Karpas-422 (cell line): ENCODE measurements around the gene AGPAT2. TPM values are rescaled to one million over a fixed set of nuclear protein-coding genes. Genes with fewer than 3 reads are reported as not detected.
A peak's percentile ranks its signal among the peaks of the same experiment; 100 is the strongest.
"Not testable (repeated sequence)": the region's sequence is repeated elsewhere in the genome, so short reads cannot be mapped to it uniquely, and the experiment has no call there.

Experiments
- DNase-seq: peaks from one replicate; pipeline ENCODE4 v3.0.0-alpha.2; 2015
- H2AFZ ChIP-seq: fragments of 200-600 bp; sonication (generic); 2 replicates; pipeline ENCODE4 v1.6.1; 2014; ENCODE audit warnings: antibody characterized with exemption, low read length, mixed read lengths
- H3K27ac ChIP-seq: fragments of 200-600 bp; sonication (generic); 2 replicates; pipeline ENCODE4 v1.5.1; 2014; ENCODE audit warnings: mild to moderate bottlenecking, low read length, moderate library complexity
- H3K27me3 ChIP-seq: fragments of 200-600 bp; sonication (generic); 2 replicates; pipeline ENCODE4 v1.6.1; 2014; ENCODE audit warnings: low read length, mixed read lengths
- H3K36me3 ChIP-seq: fragments of 200-600 bp; sonication (generic); 2 replicates; pipeline ENCODE4 v1.6.1; 2014; ENCODE audit warnings: low read length, mixed read lengths; ENCODE audit not compliant: insufficient read depth
- H3K4me1 ChIP-seq: fragments of 200-600 bp; sonication (generic); 2 replicates; pipeline ENCODE4 v1.6.1; 2014; ENCODE audit warnings: mild to moderate bottlenecking, low read length, mixed read lengths
- H3K4me2 ChIP-seq: fragments of 200-600 bp; sonication (generic); 2 replicates; pipeline ENCODE4 v1.6.1; 2014; ENCODE audit warnings: low read length, low read depth, mild to moderate bottlenecking; ENCODE audit not compliant: poor library complexity, severe bottlenecking
- H3K4me3 ChIP-seq: fragments of 200-600 bp; sonication (generic); 2 replicates; pipeline ENCODE4 v1.5.1; 2014; ENCODE audit warnings: mild to moderate bottlenecking, antibody characterized with exemption, low read length, mixed read lengths
- H3K79me2 ChIP-seq: fragments of 200-600 bp; sonication (generic); 2 replicates; pipeline ENCODE4 v1.6.1; 2014; ENCODE audit warnings: mild to moderate bottlenecking, low read length, mixed read lengths
- H3K9ac ChIP-seq: fragments of 200-600 bp; sonication (generic); 2 replicates; pipeline ENCODE4 v1.6.0; 2014; ENCODE audit warnings: low read length
- H3K9me2 ChIP-seq: fragments of 200-600 bp; sonication (generic), shearing (Covaris generic); replicated peaks from 2 replicates; pipeline ENCODE4 v1.6.0; 2014; ENCODE audit warnings: mild to moderate bottlenecking, low read length, moderate library complexity; ENCODE audit not compliant: insufficient read depth
- H3K9me3 ChIP-seq: fragments of 300-700, 200-600 bp; sonication (generic); 2 replicates; pipeline ENCODE4 v1.6.1; 2014; ENCODE audit warnings: low read length, mixed read lengths
- H4K20me1 ChIP-seq: fragments of 200-600 bp; sonication (generic); 2 replicates; pipeline ENCODE4 v1.6.1; 2014; ENCODE audit warnings: mild to moderate bottlenecking, antibody characterized with exemption, low read length, low read depth; ENCODE audit not compliant: insufficient read depth
- total RNA-seq: library from RNA; depleted of rRNA; stranded (reverse); fragments of >200 nt; shearing (Covaris generic); gene quantifications from 2 replicates; pipeline ENCODE4 v1.2.3, GENCODE V29; 2014; ENCODE audit warnings: low replicate concordance

Gene AGPAT2
- total RNA-seq, 1 experiment from 2014 or later = 12.3 TPM

- Histone ChIP-seq H2AFZ (no peak overlapping the region), H3K9me3 (no peaks in the 10 kb centered on the region), H3K4me1 (no peaks in the 10 kb centered on the region), H3K36me3 (no peaks in the 10 kb centered on the region), H3K4me3 (no peak overlapping the region), H3K9me2 (no peaks in the 10 kb centered on the region), H3K27me3 (no peaks in the 10 kb centered on the region), H3K9ac (no peak overlapping the region), H3K79me2 (no peaks in the 10 kb centered on the region), H4K20me1 (peaks cover 6% of the 10 kb centered on the region; the same call in 1 of the 2 replicates), H3K27ac (no peak overlapping the region), H3K4me2 (no peak overlapping the region)
- DNase-seq = no peak
These were observed 46.8 kb downstream of the AGPAT2 start for GRCh38 chr9:136640171-136641111.

DNA sequence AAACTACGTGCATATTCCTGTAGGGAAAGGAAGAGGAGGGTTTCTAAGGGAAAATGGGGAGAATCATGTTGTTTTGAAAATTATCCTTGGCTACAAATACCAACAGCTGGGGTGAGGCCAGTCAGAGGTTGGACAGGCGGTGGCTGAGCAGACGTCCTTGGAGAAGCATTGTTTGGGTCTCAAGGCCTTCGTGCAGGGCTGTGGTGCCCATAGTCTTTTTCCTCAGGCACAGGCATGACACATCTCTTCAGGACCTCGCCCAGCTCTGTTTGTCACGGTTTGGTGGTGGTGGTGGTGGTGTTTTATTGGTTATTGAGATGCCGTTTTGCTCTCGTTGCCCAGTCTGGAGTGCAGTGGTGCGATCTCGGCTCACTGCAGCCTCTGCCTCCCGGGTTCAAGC lies 52.4 kb downstream of the AGPAT2 start:
- no peaks in the 10 kb centered on the region for H4K20me1 ChIP-seq
- no peak overlapping the region for H3K27ac ChIP-seq
- no peaks in the 10 kb centered on the region for H3K9me3 ChIP-seq
- DNase-seq = no peak
- no peak overlapping the region for H3K4me3 ChIP-seq
- no peak overlapping the region for H3K9ac ChIP-seq
- no peaks in the 10 kb centered on the region for H3K79me2 ChIP-seq
- H2AFZ ChIP-seq = no peak overlapping the region
- H3K27me3 ChIP-seq = no peaks in the 10 kb centered on the region
- H3K4me2 ChIP-seq = no peak overlapping the region
- no peaks in the 10 kb centered on the region for H3K9me2 ChIP-seq
- H3K4me1 ChIP-seq = no peaks in the 10 kb centered on the region
- H3K36me3 ChIP-seq = no peaks in the 10 kb centered on the region

DNA sequence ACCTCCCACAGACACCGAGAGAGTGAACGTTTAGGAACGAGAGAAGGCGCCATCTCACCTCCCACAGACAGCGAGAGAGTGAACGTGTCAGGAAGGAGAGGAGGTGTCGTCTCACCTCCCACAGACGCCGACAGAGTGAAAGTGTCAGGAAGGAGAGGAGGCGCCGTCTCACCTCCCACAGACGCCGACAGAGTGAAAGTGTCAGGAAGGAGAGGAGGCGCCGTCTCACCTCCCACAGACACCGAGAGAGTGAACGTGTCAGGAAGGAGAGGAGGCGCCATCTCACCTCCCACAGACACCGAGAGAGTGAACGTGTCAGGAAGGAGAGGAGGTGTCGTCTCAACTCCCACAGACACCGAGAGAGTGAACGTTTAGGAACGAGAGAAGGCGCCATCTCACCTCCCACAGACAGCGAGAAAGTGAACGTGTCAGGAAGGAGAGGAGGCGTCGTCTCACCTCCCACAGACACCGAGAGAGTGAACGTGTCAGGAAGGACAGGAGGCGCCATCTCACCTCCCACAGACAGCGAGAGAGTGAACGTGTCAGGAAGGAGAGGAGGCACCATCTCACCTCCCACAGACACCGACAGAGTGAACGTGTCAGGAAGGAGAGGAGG lies 54.7 kb downstream of the AGPAT2 start:
- not testable (repeated sequence) for H3K79me2 ChIP-seq, H3K4me3 ChIP-seq, DNase-seq, H3K4me1 ChIP-seq, H3K36me3 ChIP-seq, H3K4me2 ChIP-seq, H4K20me1 ChIP-seq, H3K9ac ChIP-seq, H3K9me3 ChIP-seq, H3K27ac ChIP-seq, H3K9me2 ChIP-seq, H2AFZ ChIP-seq, H3K27me3 ChIP-seq

DNA sequence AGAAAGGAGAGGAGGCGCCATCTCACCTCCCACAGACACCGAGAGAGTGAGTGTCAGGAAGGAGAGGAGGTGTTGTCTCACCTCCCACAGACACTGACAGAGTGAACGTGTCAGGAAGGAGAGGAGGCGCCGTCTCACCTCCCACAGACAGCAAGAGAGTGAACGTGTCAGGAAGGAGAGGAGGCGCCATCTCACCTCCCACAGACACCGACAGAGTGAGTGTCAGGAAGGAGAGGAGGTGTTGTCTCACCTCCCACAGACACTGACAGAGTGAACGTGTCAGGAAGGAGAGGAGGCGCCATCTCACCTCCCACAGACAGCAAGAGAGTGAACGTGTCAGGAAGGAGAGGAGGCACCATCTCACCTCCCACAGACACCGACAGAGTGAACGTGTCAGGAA lies 55.2 kb downstream of the AGPAT2 start:
- H3K27ac ChIP-seq, H2AFZ ChIP-seq, H3K36me3 ChIP-seq, H3K4me2 ChIP-seq, H3K4me3 ChIP-seq, H3K9me2 ChIP-seq, H4K20me1 ChIP-seq, H3K79me2 ChIP-seq, H3K9ac ChIP-seq, H3K27me3 ChIP-seq, H3K9me3 ChIP-seq, DNase-seq, H3K4me1 ChIP-seq: not testable (repeated sequence)

- H2AFZ ChIP-seq = no peak overlapping the region
- no peaks in the 10 kb centered on the region for H3K36me3 ChIP-seq
- H3K9me2 ChIP-seq = no peaks in the 10 kb centered on the region
- H3K4me3 ChIP-seq = no peak overlapping the region
- H3K4me1 ChIP-seq = no peaks in the 10 kb centered on the region
- H3K9me3 ChIP-seq = no peaks in the 10 kb centered on the region
- DNase-seq = peak; percentile 87
- H3K79me2 ChIP-seq = no peaks in the 10 kb centered on the region
- no peak overlapping the region for H3K4me2 ChIP-seq
- H4K20me1 ChIP-seq = no peaks in the 10 kb centered on the region
- no peaks in the 10 kb centered on the region for H3K27me3 ChIP-seq
- H3K27ac ChIP-seq = no peak overlapping the region
- no peak overlapping the region for H3K9ac ChIP-seq
These were observed 55.9 kb downstream of the AGPAT2 start for GRCh38 chr9:136631038-136632000.

GRCh38 chr9:136630662-136630992 lies 56.6 kb downstream of the AGPAT2 start:
- no peak overlapping the region for H3K4me3 ChIP-seq
- DNase-seq = no peak
- no peaks in the 10 kb centered on the region for H3K4me1 ChIP-seq
- H3K9me3 ChIP-seq = no peaks in the 10 kb centered on the region
- no peak overlapping the region for H3K4me2 ChIP-seq
- no peak overlapping the region for H2AFZ ChIP-seq
- H4K20me1 ChIP-seq = no peaks in the 10 kb centered on the region
- no peaks in the 10 kb centered on the region for H3K9me2 ChIP-seq
- no peak overlapping the region for H3K9ac ChIP-seq
- H3K27ac ChIP-seq = no peak overlapping the region
- H3K79me2 ChIP-seq = no peaks in the 10 kb centered on the region
- H3K36me3 ChIP-seq = no peaks in the 10 kb centered on the region
- no peaks in the 10 kb centered on the region for H3K27me3 ChIP-seq

DNA sequence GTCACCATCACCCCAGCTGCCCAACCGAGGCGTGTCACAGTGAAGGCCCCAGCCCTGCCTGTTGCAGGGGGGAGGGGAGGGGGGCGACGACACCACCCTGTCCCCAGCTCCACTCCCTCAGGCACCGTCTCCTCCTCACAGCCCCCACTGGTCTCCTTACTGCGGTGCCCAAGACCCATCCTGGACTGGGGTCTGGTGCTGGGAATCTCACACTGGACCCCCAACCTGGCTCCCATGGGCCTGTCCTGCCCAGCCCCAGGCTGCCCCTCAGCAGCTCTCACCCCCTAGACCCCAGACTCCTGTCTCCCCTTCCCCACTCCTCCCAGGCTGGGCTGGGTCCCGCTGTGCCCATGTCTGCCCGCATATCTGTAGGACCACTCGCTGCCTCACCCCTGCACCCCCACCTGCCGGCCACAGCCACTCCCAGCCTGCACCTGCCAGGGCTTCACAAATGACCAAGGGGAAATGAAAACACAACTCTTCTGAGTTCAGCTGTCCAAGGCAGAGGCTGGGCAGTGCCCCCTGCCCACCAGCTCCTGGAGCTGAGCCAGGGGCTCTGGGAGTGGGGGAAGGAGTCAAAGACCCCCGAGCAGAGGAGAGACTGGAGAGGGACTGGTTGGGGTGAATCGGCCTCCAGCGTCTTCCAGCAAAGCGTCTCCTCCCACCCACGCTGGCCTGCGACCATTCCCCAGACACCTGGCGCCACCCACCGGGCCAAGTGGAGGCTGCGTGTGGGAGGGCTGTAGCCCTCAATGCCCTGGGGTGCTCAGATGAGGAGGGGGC lies 57.2 kb downstream of the AGPAT2 start:
- Histone ChIP-seq H3K79me2 (no peaks in the 10 kb centered on the region), H3K4me2 (no peak overlapping the region), H3K9ac (no peak overlapping the region), H3K36me3 (no peaks in the 10 kb centered on the region), H2AFZ (no peak overlapping the region), H3K27ac (no peak overlapping the region), H3K4me1 (no peaks in the 10 kb centered on the region), H4K20me1 (no peaks in the 10 kb centered on the region), H3K9me2 (no peaks in the 10 kb centered on the region), H3K4me3 (no peak overlapping the region), H3K27me3 (no peaks in the 10 kb centered on the region), H3K9me3 (no peaks in the 10 kb centered on the region)
- DNase-seq = peak; percentile 77
